Fibroblast of skin of back (primary cell): ENCODE measurements around the gene CAMK1D.

ENCODE experiments used
- DNase-seq: peaks from one replicate; pipeline ENCODE4 v3.0.0-alpha.2; 2013

The CAMK1D gene

DNA sequence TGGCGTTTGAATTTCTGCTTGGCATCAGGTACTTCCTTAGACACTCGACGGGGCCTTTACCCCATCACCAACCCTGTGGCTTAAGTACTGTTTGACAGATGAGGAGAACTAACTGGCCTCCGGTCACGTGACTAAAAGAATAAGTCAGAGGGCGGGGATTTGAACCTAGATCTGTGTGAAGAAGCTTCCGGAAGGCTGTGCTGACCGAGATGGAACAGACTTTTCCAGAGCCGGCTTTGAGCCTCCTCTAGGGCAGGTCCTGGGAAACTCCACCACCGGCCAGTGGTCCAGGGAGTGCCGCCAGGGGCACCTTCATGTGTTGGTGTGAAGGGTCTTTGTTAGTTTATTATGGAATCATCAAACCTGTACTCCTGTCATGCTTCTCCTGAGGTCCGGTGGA is 26.9 kb downstream of the CAMK1D start:
- no peak for DNase-seq

DNA sequence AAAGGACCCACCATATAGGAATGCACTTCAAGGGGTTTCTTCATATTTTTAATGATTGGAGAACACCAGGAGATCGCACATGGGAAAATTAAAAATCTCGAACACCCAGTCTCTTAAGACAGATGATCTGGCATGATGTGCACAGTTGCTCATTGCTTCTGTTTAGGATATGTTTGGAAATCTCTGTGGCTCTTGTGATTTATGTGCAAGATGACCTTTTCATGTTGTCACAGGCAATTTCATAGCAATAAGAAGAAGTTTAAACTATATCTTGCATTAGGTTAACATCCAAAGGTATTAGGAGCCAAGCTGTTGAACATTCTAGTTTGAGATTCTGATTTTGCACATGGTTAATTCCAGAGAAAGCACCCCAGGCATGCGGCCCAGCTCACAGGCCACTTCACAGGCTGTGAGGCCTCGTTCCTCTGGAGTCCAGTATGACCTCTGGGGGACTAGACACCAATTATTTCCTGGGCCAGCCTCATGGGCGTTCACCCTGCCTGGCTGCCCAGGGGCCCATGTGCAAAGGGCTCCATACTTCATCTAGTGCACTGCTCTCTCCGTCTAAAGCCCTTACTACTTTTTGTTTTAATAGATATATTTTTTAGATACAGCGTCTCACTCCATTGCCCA is 28.4 kb downstream of the CAMK1D start:
- DNase-seq = no peak

DNA sequence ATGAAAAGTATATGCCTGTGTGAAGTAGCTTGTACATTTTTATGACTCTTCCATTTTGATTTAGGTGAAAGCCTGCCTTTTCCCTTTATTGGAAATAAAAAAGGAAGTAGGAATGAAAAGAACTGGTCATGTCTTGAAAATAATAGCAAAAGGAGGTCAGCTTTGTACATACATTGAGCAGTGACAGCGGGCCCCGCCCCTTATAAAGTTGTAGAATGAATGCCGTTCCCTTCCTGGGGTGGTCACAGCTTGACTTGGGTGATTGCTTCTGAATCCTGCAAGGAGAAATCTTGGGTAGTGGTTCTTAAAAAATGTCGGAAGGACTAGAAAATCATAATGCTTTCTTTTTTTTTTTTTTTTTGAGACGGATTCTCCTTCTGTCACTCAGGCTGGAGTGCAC is 31.7 kb downstream of the CAMK1D start:
- no peak for DNase-seq

DNA sequence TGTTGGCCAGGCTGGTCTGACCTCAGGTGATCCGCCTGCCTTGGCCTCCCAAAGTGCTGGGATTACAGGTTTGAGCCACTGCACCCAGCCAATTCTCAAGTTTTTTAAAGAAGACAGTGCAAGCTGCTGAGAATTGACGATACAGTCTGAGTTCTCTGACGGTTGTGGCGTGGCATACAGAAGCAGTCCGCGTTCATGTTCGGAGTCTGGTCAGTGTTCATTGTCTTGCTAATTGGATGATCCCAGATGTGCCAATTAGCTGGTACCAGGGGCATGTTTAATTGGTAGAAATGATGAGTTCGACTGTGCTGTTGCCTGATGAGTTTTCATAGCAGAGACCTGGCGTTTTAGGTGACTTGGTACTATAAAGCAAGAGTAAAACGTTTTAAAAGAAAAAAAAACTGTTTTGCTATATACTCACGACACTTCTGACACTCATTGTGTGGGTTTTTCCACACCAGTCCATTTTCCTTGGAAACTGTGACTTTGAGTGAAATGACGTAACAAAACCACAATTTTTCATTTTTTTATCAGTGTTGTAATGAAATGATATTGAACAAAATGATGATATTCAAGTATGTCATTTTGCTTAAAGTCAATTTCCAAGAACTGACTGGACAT is 32.3 kb downstream of the CAMK1D start:
- DNase-seq = no peak

DNA sequence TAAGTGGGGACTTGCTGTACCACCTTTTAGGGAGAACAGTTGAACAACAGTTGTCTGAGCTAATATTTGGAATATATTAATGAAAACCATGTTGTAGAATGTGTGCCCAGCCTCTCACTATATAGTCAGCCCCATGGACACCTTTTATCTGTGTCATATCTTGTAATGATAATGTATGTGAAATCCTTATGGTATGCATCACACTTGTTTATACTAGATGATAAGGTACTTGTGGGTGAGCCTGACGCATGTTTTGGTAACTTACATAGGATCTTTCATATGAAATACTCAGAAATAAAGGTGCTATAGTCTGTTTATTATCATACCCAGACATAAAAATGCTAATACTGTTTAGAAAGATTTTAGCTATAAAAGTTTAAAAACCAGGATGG is 32.8 kb downstream of the CAMK1D start:
- DNase-seq = no peak

DNA sequence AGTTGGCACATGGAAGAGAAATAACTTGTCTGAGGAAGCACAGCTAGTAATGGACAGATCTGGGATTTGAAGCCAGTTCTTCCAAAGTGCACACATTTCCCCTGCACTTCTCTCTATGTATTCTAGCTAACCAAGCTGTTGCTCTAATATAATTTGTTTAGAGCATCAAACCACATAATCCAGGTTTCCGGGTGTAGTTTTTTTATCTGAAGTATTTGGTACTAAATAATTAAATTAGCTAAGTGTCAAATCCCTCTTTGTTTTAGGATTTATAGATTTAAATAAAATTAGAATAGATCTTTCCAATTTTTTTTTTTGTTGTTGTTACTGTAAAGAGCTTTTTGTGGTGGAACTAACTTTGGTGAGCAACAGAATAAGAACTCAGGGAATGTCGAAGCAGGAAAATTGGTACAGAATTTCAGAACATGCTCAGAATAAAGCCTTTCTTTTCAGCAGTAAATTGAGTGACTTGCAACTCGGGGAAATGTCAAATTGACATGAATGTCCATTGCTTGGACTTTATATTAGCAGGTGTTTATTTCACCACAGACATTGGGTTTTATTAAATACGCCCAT is 33.7 kb downstream of the CAMK1D start:
- no peak for DNase-seq

DNA sequence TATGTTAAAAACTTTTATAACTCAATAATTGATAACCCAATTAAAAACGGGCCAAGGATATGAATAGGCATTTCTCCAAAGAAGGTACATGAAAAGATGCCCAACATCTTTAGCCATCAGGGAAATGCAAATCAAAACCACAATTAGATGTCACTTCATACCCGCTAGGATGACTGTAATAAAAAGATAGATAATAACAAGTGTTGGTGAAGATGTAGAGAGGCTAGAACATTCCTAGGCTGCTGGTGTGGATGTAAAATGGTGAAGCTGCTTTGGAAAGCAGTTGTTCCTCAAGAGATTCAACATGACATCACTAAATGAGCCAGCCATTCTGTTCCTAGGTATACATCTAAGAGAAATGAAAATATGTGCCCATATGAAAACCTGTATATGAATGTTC is 35.6 kb downstream of the CAMK1D start:
- no peak for DNase-seq

DNA sequence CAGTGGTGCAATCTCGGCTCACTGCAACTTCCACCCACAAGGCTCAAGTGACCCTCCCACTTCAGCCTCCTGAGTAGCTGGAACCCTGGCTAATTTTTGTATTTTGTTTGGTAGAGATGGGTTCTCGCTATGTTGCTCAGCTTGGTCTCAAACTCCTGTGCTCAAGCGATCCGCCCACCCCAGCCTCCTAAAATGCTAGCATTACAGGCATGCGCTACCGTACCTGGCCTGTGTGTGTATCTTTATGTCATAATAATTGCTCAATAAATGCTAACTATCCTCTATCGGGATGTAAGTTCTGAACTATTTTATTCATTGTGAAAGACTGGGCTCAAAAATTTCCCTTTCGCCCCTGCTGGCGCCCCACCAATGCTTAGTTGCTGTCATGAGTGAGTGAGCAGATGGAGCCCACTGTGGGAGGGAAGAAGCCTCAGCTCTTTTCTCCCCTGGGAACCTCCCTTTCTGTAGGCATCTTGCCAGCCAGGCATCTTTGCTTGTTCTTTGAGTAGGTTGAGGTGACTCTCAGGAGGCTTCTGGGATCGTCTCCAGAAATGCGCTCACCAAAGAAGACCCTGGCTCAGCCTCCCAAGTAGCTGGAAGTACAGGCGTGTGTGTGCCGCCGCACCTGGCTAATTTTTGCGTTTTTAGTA is 38.3 kb downstream of the CAMK1D start:
- no peak for DNase-seq

DNA sequence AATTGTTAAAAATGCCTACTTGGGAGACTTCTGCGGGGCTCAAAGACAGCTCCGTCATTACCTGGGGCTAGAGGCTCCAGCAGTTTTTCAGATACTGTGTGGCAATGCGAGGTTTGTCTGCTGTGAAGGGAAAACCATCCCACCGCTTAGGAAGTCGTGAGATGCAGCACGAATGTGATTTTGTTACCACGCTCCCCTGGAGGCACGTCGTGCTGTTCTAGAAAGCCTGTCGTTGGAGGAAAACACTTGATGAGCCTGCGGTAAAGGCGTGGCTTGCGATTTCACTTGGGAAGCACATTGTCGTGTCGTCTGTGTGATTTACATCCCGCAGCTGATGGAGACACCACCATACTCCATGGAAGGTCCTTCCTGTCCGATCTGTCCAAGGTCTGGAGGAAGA is 39.3 kb downstream of the CAMK1D start:
- no peak for DNase-seq

DNA sequence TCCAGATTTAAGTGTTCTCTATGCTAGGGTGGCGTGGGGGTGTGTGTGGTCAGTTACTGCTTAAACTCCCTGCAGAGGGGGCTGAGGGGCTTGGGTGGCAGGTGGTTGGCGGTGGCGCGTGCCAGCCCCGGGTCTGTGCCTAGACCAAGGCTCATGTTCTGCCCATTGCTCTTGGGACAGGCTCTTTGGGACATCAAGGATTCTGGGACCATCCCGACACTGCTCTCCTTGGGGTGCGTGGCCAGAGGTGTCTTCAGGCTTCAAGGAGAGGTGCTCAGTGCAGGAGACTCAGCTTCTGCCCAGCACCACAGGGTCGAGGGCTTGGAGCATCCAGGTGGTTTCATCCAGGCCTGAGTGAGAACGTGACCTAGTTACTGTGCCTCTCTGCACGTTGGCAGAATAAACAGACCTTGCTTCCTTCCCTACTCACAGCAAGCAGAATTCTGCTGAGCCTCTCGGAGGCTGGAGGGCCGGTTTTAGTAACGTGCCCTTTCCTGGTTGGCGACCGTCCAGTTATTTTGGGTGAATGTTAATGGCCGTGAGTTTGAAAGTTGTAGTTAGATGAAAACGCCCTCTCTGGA is 39.9 kb downstream of the CAMK1D start:
- no peak for DNase-seq

DNA sequence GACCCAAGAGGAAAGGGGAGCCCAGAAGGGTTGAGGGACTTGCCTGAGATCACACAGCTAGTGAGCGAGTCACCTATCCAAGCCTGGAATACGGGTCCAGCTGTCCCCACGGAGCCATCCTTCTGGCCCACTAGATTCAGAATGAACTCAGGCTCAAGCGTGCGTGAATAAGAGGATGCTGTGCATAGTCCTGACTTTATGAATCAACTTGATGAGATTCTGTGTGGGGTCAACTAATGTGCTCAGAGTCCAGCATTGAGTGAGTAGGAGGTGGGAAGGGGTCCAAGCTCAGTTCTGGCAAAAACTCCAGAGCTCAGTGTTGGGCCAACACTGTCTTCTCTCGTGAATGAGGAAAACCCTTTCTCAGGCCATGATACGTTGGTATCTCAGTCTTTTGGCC is 41.4 kb downstream of the CAMK1D start:
- DNase-seq = no peak

DNA sequence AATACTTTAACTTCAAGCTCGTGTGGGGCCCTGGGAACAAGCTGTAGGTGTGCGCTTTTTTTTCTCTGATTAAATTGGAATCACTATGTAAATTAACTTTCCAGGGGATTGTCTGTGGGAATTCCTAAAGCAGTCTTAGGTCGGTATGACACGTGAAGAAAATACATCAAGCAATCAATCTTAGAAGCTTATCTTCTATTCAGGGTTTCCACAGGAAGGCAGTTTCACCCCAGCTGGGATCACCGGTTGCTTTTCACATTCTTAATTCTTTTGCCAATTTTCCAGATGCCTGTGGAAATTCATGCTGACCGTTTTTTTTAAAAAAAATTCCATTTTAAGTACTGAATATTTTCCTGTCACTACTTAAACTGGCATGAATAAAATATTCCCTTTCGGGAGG is 41.9 kb downstream of the CAMK1D start:
- DNase-seq = no peak

DNA sequence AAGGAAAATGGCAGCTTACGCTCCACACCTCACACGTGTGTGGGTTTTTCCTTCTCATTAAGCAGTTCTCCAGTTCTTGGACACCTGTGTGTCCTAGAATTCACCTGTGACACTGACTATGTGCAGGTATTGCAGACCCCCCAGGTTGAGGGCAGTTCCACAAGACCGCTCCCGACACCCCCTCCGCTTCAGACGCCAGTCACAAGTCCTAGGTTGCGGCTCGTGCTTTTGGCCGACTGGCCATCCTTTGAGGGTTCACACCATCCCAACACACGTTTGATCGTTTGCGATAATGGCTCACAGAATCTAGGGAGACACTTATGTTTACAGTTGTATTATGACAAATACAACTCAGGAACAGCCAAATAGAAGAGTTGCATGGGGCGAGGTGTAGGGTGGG is 44.5 kb downstream of the CAMK1D start:
- DNase-seq = no peak

DNA sequence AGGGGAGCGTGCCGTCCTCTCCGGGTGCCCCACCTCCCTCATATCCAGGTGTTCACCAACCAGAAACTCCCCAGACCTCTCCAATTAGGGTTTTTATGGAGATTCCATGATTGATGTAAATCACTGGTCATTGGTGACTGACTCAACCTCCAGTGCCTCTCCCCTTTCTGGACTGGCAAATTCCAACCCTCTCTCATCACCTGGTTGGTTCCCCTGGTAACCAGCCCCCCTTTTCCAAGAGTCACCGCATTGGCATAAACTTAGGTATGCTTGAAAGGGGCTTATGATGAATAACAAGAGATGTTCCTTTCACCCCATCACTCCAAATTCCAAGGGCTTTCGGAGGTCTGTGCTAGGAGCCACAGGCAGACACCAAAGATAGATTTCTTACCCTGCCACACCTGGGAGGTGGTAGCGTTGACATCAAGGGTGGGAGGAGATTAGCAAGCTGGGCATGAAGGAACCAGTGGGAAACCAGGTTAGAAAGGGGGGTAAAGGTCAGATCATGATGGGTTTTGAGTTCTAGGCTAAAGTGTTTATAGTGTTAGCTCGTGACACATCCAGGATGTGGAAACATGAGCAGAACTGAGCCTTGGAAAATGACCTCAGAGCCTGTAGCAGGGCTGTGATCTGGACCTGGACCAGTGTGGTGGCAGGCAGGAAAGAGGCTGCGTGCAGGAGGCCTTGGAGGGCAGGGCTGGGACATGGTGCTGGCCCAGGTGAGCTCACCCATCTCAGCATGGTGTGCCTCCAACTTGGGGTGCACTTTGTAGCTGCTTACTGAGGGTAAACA is 45.1 kb downstream of the CAMK1D start:
- no peak for DNase-seq

DNA sequence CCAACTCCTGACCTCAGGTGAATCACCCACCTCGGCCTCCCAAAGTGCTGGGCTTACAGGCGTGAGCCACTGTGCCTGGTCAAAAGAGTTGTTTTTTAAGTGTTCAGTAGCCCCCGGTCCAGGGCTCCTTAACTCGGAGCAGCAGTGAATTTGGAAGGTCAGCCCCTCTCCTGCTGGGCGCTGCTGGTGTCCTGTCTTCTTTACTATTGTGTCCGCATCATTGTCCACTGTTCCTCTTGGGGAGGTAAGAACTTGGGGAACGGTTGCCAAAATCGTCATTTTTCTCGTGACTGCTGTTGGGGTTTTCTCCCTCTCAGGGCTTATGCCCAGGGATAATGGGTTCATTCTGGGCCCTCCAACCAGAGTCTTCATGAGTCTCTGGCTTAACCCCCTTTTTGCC is 46.7 kb downstream of the CAMK1D start:
- DNase-seq = no peak

DNA sequence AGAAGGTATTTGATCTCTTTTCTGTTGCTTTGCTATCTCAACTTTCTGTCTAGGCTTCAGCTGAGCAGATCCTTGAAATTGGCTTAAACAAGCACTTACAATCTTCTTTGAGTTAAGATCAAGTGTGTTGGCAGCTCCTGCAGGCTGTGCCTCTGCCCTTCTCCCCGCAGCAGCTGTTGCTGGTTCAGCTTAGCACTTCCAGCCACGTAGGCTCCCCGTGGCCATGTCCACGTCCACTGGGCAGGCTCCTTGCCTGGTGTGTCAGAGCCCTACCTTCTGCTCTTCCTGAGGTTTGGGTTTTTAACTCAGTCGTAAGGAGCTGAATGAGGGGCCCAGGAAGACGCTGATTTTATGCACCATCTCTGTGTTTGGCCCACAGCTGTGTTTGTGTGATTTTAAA is 47.2 kb downstream of the CAMK1D start:
- no peak for DNase-seq

DNA sequence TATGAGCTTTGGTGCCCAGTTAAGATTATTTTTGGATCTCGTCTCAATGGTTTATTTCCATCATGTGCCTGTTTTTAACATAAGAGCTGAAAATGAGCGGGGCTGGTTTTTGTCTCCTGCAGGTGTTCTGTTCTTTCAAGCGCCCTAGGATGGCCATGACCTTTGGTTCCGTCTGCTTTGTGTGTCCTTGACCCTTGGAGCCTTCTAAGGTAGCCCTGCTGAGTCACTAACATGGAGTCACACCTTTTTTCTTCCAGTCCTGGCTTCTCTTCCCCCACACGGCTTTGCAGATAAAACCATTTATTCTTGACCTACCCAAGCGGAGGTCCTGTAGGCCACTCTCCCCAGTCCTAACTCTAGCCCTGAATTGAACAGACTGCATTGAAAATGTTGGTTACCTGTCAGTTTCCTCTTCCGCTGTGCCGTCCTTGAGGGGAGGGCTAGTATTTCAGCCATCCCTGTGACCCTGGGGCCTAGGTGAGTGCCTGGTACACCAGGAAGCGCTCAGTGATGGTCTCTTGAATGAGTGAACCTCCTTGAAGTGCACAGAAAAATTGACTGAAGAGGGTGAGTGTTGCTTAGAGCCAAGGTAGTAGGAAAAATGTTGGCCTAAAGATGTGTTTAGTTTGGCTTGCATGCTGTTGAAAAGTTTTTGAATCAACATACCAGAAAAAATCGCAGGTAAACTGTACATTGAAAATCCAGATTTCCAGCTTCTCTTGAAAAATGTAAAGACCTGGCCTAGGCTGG is 48.0 kb downstream of the CAMK1D start:
- DNase-seq = no peak

DNA sequence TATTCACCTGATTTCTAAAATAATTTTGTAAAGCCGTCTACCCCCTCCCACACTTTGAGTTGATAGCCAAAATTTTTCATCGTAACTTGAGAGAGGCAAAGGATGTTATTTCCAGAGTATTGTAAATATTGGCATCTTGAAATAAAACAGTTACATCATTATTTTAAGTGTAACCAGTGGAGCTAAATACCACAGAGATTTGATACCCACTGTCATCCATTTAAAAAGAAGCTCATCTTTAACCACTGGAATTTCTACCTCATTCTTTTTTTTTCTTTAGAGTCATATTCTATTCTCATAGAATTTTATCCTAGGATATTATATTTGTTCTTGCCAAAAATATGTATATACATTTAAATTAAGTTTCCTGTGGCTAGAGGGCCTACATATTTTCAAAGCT is 48.6 kb downstream of the CAMK1D start:
- DNase-seq = peak; percentile 52

DNA sequence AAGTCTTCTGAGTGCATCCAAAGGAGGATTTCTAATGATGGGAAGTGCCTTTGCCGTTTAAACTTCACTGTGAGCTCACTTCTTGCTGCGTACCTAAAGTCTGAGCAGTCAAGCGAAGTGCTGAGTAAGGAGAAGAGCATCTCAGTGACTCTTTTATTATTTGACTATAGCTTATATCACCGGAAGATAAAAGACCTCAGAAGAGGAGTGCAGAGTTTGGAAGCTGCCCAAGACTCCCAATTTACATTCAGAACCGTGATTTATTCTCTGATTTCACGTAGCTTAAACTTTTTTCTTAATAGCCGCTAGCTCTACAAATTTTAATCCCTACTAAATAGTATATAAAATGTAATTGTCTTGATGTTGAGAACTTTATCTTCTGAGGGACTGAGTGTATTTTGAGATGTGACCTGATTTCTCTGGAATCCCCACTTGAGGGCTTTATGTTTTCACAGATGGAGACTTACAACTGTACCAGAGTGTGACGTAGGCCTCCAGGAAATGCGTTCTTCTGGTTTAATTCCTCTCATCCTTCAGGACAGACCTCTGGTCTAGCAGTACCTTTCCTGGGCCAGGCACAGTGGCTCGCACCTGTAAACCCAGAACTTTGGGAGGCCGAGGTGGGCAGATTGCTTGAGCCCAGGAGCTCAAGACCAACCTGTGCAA is 51.1 kb downstream of the CAMK1D start:
- DNase-seq = peak; percentile 37

DNA sequence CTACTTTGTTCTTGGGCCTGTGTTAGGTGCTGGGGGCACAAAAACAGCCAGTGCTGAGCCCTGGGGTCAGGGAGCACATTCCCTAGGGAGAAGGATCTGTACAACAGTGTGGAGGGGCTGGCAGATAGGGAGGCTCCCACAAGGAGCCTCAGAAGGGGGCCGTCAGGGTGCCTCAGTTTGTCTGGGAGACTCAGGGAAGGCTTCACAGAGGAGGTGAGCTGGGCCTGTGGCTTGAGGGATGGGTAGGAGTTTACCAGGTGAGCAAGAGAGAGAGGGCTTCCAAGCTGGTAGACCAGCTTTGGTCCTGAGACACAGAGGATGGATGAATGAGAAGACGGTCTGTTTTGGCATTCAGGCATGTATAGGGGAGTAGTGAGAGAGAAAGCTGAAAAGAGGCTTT is 52.1 kb downstream of the CAMK1D start:
- DNase-seq = no peak

DNA sequence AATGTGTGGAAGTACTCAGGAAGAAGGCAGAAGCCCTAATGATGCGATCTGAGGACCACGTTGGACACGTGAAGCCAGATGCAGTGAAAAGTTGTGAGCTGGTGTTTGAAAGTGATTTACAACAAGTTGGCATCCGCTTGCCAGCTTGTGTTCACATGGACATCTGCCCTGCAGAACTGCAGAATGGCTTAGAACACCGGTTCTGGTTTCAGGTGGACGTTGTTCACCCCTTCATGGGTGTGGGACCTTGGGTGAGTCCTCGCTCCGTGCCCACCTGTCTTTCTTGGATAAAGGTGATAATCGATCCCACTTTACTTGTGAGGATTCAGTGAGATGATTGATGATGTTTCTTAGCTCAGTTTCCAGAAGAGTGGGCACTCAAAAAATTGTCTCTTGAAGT is 53.8 kb downstream of the CAMK1D start:
- no peak for DNase-seq
